HG02623 (cell line): ENCODE measurements around the gene EIF4A2.
"Not testable (repeated sequence)": the region's sequence is repeated elsewhere in the genome, so short reads cannot be mapped to it uniquely, and the experiment has no call there.

Experiments
- ATAC-seq: cut with Tn5 transposase; IDR thresholded peaks from one replicate; pipeline ENCODE4 v1.9.1; 2021; ENCODE audit warnings: moderate library complexity; ENCODE audit not compliant: unreplicated experiment

Gene EIF4A2

DNA sequence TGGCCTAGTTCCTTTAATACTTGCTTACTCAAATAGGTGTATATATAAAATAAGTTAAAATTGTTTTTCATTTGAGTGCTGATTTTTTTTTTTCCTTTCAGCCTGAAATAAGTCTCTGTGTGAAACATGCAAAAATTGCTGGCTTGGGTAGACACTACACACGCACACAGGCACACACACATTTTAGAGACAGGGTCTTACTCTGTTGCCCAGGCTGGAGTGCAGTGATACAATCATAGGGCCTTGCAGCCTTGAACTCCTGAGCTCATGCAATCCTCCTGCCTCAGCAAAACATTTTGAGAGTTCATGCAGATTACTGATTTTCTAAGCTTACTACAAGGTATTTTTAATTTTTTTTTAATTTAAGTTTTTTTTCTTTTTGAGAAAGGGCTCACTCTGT lies 35.6 kb downstream of the EIF4A2 start:
- no peak for ATAC-seq

DNA sequence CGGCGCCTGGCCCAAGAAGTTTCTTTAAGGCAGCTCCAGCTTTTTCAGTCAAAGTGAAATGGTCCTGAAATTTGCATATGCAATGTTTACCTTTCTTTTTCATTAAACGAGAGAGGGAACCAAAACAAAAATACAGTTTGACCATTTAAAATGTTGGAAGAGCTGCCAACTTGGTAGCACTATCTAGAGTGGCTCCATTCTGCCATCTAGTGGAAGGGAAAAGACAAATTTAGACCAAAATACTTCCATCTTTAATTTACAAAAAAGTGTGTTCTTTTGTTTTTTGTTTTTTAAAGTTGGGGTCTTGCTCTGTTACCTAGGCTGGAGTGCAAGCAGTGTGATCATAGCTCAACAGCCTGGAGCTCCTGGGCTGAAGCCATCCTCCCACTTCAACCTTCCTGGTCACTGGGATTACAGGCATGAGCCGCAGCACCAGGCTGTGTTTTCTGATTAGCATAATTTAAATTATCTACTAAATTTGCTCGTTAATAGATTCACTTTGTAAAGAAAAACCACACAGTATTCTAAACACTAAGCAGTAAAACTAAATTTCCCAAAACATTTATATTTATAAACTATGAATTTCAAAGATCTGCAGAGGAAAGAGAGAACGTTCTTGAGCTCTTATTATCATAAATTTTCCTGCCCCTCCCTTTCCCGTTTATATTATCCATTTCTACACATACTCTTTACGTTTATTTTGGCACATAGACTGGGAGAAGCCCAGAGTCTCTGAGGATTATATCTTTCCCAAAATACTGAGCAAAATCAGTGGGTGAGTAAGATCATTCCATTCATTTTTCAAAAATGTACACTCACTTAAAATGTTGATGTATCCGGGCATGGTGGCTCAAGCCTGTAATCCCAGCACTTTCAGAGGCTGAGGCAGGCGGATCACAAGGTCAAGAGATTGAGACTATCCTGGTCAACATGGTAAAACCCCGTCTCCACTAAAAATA lies 38.3 kb downstream of the EIF4A2 start:
- no peak for ATAC-seq

DNA sequence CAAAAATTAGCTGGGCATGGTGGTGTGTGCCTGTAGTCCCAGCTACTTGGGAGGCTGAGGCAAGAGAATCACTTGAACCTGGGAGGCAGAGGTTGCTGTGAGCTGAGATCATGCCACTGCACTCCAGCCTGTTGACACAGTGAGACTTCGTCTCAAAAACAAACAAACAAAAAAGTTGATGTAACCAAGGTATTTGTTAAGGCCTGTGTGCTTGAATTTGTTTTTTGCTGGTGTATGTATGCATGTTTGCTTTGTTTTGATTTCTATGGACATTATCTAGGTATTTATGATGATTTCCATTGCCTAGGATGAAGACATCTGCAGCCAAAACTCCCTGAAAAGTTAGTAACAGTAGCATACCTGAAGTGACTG lies 39.0 kb downstream of the EIF4A2 start:
- ATAC-seq, result not testable (repeated sequence)

DNA sequence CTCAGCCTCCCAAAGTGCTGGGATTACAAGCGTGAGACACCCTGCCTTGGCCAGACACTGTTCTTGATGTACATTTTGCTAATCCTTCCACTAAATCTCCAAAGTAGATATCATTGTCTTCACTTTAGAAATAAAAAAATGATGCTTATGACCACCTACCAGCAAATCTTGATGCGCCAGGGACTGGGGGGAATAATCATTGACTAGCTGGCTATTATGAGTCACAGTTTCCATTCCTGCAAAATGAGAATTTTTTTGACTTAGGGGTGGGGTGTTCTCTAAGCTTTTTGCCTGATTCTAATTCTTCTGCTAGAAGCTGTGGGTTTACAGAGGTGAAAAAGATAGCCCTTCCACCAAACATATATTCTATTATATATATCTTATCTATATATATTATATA lies 40.0 kb downstream of the EIF4A2 start:
- ATAC-seq, result no peak

DNA sequence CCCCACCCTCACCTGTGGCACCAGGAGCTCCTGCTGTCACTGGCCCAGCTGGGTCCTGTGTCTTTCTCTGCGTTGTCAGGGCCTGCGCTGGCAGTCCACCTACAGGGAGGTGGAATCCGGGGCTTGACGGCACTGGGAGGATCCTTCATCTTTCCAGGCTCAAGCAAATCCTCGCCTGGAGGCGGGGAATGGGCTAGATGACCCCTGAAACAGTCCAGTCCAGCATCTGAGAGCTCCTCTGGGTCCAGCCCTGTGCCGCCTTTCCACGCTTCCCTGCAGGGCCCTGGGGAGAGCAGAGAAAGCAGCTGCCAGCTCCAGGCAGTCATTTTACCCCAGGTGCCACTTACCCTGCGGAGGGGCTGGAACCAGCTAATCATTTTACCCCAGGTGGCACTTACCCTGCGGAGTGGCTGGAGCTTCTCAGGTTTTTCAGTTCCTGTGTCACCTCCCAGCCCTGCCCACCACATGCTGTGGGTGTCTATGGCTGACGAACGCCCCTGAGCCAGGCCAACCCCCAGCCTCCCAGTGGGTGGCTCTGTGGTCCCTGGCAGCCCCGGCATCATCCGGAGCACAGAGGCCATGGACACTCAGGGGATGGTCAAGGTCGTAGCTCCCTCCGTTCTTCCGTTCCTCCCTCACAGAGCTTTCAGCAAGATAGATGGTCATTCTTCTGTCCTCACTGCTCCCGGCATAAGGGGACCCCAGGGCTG lies 41.2 kb downstream of the EIF4A2 start:
- no peak for ATAC-seq

DNA sequence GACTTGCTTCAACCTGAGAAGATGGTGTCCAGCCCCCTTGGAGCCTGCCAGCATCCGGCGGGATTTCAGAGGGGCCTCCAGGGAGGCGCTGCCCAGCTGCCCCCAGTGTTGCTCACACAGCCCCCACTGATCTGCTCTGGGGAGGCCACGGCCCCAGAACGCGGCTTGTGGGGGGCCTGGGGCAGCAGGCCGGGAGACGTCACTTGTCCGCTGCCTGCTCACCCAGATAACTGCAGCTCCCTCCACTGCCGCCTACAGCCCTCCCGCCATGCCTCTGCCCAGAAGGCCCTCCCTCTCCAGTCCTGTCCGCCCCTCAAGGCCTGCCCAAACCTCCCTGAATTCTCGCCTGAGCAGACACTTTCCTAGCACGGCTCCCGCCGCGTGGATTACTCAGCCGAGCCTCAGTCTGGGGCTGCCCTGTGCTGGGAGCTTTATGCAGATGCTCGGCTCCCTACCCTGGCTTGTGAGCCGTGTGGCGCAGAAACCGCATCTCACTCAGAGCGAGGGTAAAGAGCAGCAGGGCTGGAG lies 42.0 kb downstream of the EIF4A2 start:
- ATAC-seq, result no peak

DNA sequence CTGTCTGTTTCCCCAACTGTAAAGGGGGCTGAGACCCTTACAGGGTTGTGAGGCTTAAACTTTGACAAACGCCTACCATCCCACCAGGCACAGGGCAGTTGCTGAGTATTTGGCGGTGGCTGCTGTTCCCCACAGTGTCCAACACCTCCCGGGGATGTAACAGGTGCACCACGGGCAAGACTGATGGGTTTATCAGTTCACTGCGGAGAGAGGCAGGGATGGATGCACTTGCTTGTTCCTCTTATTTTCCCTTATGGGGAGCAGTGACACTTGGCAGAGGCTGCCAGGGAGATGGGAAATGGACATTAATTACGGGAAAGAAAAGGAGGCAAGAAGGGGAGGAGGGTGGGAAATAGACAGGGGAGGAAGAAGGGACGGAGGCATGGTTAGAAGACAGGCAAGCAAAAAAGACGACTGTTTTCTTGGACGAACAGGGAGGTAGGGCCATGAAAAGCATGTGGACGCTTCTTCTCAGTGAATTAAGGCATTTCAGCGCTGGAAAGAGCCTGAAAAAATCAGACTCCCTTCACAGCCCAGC lies 42.6 kb downstream of the EIF4A2 start:
- ATAC-seq, result no peak

DNA sequence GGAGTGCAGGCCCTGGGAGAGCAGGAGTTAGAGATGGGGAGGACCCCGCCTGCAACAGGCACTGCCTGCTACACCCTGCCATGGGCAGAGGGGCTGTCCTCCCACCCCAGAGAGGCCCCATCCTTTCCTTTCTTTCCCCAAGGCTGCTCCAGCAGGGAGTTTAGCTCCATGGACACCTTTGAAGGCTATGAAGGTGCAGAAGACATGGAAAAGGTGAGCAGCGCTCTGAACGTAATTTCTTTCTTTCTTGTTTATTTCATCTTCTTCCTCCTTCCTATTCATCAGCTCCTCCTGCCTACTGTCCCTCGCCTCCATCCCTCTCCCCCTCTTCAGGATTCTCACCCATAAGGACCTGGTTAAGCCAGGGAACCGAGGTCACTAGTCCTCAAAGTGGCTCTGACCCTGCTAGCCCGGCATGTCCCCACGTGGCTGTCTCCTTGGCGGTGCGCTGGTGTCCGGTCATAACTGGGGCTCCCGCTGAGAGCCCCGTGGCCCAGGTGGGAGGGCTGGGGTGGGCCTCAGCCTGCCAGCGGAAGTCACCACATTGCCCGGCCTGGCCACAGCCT lies 43.1 kb downstream of the EIF4A2 start:
- no peak for ATAC-seq

DNA sequence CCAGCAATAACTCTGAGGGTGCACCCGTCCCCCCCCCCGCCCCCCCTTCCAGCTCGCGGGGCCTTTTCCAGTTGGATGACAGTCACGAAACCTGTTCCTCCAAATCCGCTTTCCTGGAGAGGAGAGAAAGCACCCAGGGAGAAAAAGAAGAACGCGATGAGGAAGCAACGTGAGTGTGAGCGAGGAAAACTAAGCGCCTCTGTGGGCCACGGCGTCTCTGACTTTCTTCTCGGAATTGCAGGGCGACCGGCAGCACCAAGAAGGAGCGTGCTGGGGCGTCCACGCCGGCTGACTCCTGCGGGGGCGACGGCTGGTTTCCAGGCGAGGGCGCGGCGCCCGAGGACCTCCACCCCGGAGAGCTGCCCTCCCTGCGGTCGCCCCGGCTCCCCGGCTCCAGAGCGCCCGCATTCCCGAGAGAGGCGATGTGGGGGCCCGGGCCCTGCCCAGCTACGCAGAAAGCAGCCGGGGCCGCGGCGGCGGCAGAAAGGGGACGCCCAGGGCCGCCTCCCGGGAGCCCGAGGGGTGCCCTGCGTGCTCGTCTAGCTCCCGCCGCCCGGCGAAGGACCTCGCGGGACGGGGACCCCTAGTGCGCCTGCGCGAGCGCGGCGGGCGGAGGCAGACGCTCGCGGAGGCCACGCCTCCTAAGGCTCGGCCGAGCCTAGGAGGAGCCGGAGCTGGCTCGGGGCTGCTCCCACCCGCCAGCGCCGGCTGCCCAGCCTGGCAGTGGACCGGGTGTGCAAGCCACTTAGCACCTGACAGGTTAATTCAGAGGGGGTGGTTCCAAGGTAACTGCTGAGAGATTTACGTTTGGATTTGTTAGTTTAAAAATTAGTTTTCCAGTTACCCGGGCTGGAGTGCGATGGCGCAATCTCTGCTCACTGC lies 43.8 kb downstream of the EIF4A2 start:
- ATAC-seq, result peak; percentile 78

DNA sequence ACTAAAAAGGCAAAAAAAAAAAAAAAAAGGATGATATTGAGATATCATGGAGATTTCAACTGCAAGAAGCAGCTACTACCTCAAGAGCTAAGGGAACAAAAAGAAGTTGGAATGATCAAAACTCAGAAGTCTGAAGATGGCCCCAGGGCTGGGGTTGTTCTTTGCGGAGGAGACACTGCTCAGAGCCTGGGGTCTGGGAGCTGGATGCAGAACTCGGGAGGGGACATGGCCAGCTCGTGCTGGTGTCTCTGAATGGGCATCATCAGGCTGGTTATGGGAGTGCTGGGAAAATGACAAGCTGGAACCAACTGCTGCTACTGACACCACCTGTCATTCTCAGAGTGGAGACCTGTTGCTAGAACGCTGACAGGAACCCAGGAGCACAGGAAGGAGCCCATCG lies 45.0 kb downstream of the EIF4A2 start:
- no peak for ATAC-seq

DNA sequence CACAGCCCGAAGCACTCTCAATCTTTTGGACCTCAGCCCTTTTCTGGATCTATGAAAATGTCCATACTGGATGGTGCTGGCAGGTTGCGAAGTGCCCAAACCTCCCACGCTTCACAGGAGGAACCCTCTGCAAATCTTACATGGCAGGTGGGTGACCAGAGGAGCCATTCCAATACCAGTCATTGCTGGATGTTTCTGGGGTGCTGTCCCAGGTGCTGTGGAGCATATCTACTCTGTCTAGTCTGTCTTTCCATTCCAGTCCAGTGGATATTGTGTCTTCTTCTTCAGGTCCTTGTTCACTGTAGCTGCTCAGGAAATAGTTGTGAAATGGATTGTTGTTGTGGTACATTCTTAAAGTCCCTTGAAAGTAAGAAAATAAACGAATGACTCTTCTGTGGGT lies 48.4 kb downstream of the EIF4A2 start:
- no peak for ATAC-seq

DNA sequence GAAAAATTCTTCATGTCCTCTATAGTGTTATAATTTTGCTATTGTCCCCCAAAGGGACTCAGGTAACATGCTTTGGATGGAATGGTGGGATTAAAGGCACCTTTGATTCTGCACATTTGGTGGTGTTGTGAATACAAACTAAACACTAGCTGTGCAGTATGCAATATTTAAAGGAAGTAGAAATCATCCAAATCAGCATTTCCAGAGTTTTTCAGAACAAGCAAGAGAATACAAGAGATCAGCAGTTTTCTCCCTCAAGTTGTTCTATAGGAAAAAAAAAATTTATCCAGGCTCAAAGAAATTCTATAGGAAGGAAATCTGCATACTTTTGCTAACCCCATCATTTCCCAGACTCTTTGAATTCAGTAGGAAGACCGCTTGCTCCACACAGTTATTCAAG lies 48.9 kb downstream of the EIF4A2 start:
- ATAC-seq, result no peak
